Epithelial cell of prostate (primary cell): ENCODE measurements around the gene TMEM30A.

ENCODE experiments used
- DNase-seq: peaks from one replicate; pipeline ENCODE4 v3.0.0-alpha.2; 2011; ENCODE audit warnings: low read depth, low spot score
- H3K27ac ChIP-seq: fragments of 450-650 bp; 2 replicates; pipeline ENCODE4 v1.5.1; 2017; ENCODE audit warnings: mild to moderate bottlenecking

The TMEM30A gene

DNA sequence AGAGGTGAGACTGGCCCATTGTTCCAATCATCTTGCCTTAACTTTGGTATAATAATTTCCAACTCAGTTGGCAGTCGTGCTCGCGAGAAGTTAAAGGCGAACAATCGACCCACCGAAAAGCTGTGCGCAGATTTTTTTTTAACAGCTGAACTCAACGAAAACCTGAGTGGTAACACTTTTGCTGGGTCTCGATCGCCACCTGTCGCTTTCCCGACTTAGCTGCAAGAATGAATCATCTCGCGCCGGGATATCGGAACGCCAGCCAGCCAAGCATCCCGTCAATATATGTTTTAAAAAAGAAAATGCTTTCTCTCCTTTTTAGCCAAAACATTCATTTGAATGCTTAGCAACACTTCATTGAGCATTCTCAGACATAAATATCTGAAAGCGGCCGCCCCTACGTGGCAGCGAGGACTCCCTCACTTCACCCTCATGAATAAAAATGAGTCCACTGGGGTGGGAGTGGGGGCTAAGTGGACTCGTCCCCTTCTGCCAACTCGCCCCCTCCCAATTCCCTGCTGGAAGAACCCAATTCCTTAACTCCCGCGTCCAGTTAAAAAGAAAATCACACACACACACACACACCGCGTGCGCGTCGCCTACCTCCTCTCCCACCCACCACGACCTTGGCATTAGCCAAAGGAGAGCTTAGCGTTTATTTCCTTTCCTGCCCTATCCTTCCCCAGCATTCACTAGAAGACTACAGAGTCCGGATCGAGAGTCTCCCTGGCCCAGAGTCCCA, 80.2 kb downstream of the TMEM30A start:
- DNase-seq, result no peak

GRCh38 chr6:75203721-75204120, 80.9 kb downstream of the TMEM30A start:
- DNase-seq, result no peak

More for the DNA sequence above, 80.2 kb downstream of the TMEM30A start:
- peak overlapping the region; percentile 17 for H3K27ac ChIP-seq

More at GRCh38 chr6:75203721-75204120, 80.9 kb downstream of the TMEM30A start:
- peak overlapping the region; percentile 17 for H3K27ac ChIP-seq
